Activated CD8-positive, alpha-beta memory T cell treated with anti-CD3 and anti-CD28 coated beads for 36 hours (primary cell): ENCODE results near the gene NOD2. TPM values are rescaled to one million over a fixed set of nuclear protein-coding genes. Genes with fewer than 3 reads are reported as not detected.

Experiments used
- CTCF ChIA-PET: fragments of 350-600 bp; sonication (Branson Sonifier 250); formaldehyde crosslinking; loops from one replicate; lab custom pipeline; 2021; ENCODE audit warnings: antibody characterized with exemption; lab: Charles Lee
- POLR2A ChIA-PET: fragments of 350-600 bp; sonication (Branson Sonifier 250); formaldehyde crosslinking; loops from one replicate; lab custom pipeline; 2021; ENCODE audit warnings: antibody characterized with exemption; lab: Charles Lee
- total RNA-seq, 2 experiments: library from RNA; stranded (reverse); gene quantifications; one replicate each; pipeline ENCODE4 v1.2.3, GENCODE V29; 2021

Gene NOD2
- total RNA-seq, 2 experiments from 2014 or later, result 2.3 to 3.8 TPM

- ChIA-PET CTCF (interaction anchor here (1.1 kb wide), 1 partner anchor 76 kb away, joined by 4 read pairs; no protein-coding TSS in a partner anchor), POLR2A (interaction anchor here (1.1 to 1.6 kb wide), 2 partner anchors 44 to 61 kb away, joined by 3 to 7 read pairs; partner anchors contain the start of gene SNX20)
Measured at GRCh38 chr16:50742576-50743200, 49.3 kb downstream of the NOD2 start.

GRCh38 chr16:50743581-50744225, 50.3 kb downstream of the NOD2 start:
- POLR2A ChIA-PET, result interaction anchor here (1.1 to 1.6 kb wide), 2 partner anchors 45 to 62 kb away, joined by 3 to 7 read pairs; partner anchors contain the start of gene SNX20
- CTCF ChIA-PET, result interaction anchor here (0.9 to 1.4 kb wide), 4 partner anchors 46 to 77 kb away, joined by 4 to 6 read pairs (median 4); no protein-coding TSS in a partner anchor

DNA sequence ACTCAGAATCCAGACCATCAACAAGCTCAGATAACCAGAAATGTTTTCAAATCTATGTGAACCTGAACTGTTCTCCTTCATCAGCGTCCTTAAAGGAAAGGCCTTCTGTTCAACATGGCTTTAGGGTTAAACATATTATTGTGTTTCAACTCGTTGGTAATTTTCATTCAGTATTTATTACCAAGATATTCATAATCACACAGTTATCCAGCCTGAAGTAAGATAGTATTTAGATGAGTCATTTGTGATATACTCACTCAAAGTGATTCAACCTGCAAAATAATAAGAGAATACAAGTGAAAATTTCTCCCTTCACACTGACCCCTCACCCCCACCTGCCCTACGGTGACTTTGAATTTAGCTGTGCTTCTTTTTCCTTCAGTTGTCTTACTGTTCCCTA, 51.5 kb downstream of the NOD2 start:
- CTCF ChIA-PET, result interaction anchor here (0.7 to 1.4 kb wide), 7 partner anchors 14 to 82 kb away, joined by 3 to 6 read pairs (median 4); no protein-coding TSS in a partner anchor
- POLR2A ChIA-PET, result interaction anchor here (1.3 kb wide), 1 partner anchor 78 kb away, joined by 3 read pairs; no protein-coding TSS in a partner anchor

DNA sequence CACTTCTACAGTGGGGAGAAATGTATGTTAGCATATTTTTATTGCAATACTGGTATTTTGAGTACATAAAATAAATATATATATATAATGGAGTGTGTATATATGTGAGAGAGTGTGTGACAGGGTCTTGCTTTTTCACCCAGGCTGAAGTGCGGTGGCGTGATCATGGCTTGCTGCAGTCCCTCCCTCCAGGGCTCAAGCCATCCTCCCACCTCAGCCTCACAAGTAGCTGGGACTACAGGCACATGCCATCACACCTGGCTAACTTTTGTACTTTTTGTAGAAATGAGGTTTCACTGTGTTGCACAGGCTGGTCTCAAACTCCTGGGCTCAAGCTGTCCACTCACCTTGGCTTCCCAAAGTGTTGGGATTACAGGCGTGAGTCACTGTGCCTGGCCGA, 52.5 kb downstream of the NOD2 start:
- CTCF ChIA-PET, result interaction anchor here (1.0 to 2.1 kb wide), 4 partner anchors 59 to 79 kb away, joined by 3 to 36 read pairs (median 12); no protein-coding TSS in a partner anchor
- POLR2A ChIA-PET, result interaction anchor here (0.6 to 1.4 kb wide), 3 partner anchors 79 to 182 kb away, joined by 3 to 4 read pairs (median 3); no protein-coding TSS in a partner anchor

DNA sequence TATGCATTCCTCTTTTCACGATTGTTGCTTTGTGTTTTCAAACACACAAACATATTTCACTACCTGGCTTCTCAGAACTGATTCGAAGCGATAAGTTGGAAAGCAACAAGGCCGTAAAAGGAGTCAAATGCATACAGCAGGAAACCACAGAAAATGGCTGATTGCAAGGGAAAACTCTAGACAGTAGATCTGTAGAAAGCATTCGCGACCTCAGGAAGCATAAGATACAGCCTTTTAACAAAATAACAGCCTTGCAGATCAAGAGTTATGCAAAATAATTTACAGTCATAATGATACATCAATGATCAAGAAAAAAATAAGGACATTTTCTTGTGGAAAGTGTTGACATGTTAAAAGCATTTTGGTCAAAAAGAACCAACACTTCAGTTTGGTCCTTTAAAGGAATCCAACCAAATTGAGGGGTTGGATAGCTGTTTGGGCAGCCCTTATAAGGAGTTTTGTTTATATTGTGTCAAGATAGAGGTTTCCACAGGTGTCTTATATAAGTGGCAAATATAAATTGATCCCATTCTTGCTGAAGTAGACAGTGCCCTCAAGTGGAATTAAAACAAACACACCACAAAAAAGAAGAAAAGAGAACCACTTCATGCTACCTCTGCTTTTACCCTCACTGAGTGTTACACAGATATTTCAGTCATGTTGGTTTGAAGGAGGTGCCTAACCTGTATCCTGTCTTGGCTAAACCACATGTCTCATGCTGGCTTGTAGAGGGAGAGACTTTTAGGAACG, 54.0 kb downstream of the NOD2 start:
- ChIA-PET POLR2A (interaction anchor here (1.4 kb wide), 1 partner anchor 82 kb away, joined by 4 read pairs; no protein-coding TSS in a partner anchor), CTCF (interaction anchor here (0.6 to 2.1 kb wide), 6 partner anchors 43 to 81 kb away, joined by 3 to 36 read pairs (median 8); no protein-coding TSS in a partner anchor)

- CTCF ChIA-PET, result interaction anchor here (2.8 kb wide), 1 partner anchor 55 kb away, joined by 8 read pairs; no protein-coding TSS in a partner anchor
- POLR2A ChIA-PET, result interaction anchor here (0.9 kb wide), 1 partner anchor 74 kb away, joined by 4 read pairs; no protein-coding TSS in a partner anchor
Measured at GRCh38 chr16:50751528-50751927, 58.1 kb downstream of the NOD2 start.

DNA sequence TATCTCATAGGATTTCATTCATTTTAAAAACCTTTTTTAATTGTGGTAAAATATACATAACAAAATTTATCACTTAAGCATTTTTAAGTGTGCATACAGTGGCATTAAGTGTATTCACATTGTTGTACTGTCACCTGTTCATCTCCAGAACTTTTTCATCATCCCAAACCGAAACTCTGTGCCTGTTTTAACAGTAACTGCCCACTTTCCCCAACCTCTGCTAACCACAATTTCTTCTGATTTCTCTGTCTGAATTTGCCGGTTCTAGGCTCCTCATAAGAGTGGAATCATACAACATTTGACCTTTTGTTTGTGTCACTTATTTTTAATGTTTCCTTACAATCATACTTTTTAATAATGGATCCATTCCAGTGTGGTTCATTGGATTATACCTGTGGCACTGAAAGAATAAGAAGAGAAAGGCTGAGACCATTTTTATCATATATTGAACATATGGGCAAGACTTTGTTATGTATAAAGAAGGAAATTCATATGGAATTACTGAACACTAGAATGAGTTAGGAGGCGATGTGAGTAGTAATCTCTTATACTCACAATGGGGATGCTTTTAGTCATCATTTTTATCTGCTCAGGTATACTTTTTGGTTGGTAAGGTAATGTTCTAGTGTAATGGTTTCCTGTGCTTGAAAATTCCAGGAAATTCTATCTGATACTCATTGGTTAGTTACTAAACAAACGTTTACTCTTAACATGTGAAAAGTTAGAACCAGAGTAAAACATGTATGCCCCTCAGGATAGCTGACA, 59.2 kb downstream of the NOD2 start:
- POLR2A ChIA-PET, result interaction anchor here (0.9 kb wide), 1 partner anchor 75 kb away, joined by 4 read pairs; no protein-coding TSS in a partner anchor
- CTCF ChIA-PET, result no interaction called here

DNA sequence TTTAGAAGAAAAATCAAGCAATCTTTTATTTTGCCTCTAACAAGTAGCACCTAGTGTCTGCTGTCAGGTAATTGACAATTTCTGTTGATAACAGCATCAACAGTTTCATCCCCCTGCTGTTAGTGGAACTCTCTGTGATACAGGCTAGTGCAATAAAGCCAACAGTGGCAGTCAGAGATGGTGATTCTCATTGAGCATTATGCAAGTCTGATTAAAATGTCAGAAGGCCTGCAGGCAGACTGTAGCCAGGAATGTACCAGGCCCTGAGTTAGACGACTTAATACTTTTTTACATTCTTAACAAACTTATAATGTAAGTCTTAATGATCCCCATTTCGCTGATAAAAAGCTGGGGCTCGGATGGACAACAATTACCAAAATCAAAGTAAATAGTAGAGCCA, 63.1 kb downstream of the NOD2 start:
- CTCF ChIA-PET, result interaction anchor here (0.9 kb wide), 1 partner anchor 81 kb away, joined by 3 read pairs; no protein-coding TSS in a partner anchor
- POLR2A ChIA-PET, result no interaction called here

GRCh38 chr16:50761267-50761666, 67.9 kb downstream of the NOD2 start:
- ChIA-PET CTCF (interaction anchor here (1.0 kb wide), 1 partner anchor 96 kb away, joined by 3 read pairs; no protein-coding TSS in a partner anchor), POLR2A (no interaction called here)

DNA sequence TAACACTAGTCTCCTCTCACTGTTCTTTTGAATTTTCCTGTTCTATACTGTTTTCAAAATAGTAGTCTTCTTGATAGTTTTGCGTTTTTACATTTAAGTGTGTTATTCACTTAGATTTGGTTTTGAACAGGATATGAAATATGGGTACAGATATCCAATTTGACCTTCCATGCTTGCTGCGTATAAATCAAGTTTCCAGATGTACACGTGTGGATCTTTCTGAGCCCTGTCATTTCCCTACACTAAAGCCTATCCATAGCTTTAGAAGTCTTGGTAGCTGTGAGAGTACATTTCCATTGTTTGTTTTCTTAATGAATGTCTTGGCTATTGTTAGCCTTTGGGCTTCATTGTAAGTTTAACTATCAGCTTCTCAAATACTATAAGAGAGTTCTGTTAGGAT, 68.8 kb downstream of the NOD2 start:
- POLR2A ChIA-PET, result no interaction called here
- CTCF ChIA-PET, result no interaction called here

- ChIA-PET POLR2A (no interaction called here), CTCF (no interaction called here)
Measured at GRCh38 chr16:50763211-50763610, 69.8 kb downstream of the NOD2 start.

GRCh38 chr16:50765260-50765659, 71.9 kb downstream of the NOD2 start:
- POLR2A ChIA-PET, result no interaction called here
- CTCF ChIA-PET, result interaction anchor here (1.0 to 2.3 kb wide), 4 partner anchors 10 to 98 kb away, joined by 3 to 12 read pairs (median 4); no protein-coding TSS in a partner anchor

DNA sequence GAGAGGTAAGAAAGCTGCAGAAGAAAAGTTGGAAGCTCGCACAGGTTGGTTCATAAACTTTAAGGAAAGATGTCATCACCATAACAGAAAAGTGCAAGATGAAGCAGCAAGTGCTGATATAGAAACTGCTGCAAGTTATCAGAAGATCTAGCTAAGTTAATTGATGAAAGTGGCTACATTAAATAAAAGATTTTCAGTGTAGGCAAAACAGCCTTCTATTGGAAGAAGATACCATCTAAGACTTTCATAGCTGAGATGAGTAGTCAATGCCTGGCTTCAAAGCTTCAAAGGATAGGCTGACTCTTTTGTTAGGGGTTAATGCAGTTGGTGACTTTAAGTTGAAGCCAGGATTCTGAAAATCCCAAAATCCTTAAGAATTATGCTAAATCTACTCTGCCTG, 72.5 kb downstream of the NOD2 start:
- CTCF ChIA-PET, result interaction anchor here (1.0 to 2.3 kb wide), 4 partner anchors 9 to 99 kb away, joined by 3 to 12 read pairs (median 4); no protein-coding TSS in a partner anchor
- POLR2A ChIA-PET, result no interaction called here

GRCh38 chr16:50767197-50767596, 73.8 kb downstream of the NOD2 start:
- POLR2A ChIA-PET, result interaction anchor here (0.6 kb wide), 1 partner anchor 57 kb away, joined by 3 read pairs; no protein-coding TSS in a partner anchor
- CTCF ChIA-PET, result no interaction called here

DNA sequence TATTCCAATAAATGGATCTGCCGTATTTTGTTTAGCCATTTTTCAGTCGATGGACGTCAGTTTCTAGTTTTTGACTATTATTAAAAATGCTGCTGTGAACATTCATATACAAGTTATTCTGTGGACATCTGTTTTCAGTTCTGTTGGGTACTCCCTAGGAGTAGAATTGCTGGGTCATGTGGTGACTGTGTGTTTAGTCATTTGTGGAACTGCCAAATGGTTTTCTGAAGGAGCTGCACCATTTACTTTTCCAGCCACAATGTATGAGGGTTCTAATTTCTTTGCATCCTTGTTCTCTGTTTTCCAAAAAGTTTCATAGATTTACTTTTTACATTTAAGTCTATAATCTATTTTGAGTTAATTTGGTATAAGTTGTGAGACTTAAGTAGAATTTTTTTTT, 78.0 kb downstream of the NOD2 start:
- ChIA-PET POLR2A (no interaction called here), CTCF (no interaction called here)

DNA sequence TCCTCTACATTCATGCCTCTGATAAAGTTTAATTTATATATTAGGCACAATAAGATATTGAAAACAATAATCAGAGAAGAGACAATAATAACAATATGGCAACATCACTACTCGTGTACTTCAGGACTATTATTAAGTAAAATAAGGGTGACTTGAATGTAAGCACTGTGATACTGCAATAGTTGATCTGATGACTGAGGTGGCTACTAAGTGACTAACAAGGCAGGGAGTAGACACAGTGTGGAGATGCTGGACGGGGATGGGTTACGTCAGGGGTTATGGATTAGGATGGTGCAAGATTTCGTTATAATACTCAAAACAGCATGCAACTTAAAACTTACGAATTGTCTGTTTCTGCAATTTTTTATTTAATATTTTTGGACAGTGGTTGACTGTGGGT, 81.0 kb downstream of the NOD2 start:
- POLR2A ChIA-PET, result no interaction called here
- CTCF ChIA-PET, result interaction anchor here (1.3 kb wide), 1 partner anchor 9 kb away, joined by 3 read pairs; no protein-coding TSS in a partner anchor

DNA sequence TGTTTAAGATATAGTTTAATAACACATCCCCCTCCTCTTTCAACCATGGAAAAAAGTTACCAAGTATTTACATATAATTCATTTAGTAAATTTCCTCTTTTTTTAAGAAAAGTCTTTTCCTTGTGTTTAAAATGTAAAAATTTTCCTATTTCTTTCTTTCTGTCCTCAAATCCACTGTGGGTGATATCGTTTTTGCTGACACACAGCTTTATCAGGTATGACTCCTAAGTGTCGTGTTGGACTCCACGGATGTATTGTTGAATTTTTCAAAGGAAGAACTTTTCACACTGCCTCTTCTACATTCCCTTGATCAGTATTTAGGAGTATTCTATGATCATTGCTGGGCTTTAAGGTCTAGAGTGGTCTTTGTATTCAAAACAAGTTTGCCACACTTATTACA, 81.6 kb downstream of the NOD2 start:
- ChIA-PET CTCF (interaction anchor here (1.3 kb wide), 1 partner anchor 9 kb away, joined by 3 read pairs; no protein-coding TSS in a partner anchor), POLR2A (no interaction called here)

GRCh38 chr16:50776037-50776436, 82.6 kb downstream of the NOD2 start:
- ChIA-PET CTCF (interaction anchor here (1.3 kb wide), 1 partner anchor 10 kb away, joined by 3 read pairs; no protein-coding TSS in a partner anchor), POLR2A (no interaction called here)
